ENCODE data around the gene CTAG2.
"Not testable (repeated sequence)": the region's sequence is repeated elsewhere in the genome, so short reads cannot be mapped to it uniquely, and the experiment has no call there.

The CTAG2 gene

DNA sequence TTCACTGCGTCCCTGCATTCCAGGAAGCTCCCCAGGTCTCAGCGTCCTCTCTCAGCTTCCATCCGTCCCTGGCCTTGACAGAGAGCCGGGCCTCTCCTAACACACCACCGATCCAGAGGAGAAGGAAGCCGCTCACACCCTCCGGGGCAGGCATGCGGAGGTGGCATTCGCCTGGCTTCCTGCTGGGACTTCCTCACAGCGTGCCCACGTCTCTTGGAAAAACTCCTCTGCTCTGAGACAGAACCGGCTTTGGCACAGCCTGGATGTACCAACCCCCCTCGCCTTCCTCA is 3.2 kb downstream of the CTAG2 start:
- TF ChIP-seq, protein P1, sequence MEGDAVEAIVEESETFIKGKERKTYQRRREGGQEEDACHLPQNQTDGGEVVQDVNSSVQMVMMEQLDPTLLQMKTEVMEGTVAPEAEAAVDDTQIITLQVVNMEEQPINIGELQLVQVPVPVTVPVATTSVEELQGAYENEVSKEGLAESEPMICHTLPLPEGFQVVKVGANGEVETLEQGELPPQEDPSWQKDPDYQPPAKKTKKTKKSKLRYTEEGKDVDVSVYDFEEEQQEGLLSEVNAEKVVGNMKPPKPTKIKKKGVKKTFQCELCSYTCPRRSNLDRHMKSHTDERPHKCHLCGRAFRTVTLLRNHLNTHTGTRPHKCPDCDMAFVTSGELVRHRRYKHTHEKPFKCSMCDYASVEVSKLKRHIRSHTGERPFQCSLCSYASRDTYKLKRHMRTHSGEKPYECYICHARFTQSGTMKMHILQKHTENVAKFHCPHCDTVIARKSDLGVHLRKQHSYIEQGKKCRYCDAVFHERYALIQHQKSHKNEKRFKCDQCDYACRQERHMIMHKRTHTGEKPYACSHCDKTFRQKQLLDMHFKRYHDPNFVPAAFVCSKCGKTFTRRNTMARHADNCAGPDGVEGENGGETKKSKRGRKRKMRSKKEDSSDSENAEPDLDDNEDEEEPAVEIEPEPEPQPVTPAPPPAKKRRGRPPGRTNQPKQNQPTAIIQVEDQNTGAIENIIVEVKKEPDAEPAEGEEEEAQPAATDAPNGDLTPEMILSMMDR (IDR thresholded peaks at IDR 0.05; ENCODE audit: low read depth, low read length, missing control alignments) = no peak
- no peak for DNase-seq
- in situ Hi-C loops (cut with HindIII; ENCODE audit: low pct_ligation_motif_present, low sequenced_read_pairs) = no loop called here
- H3K36me3 ChIP-seq (replicated peaks) = no peaks in the 10 kb centered on the region
- H3K27me3 ChIP-seq (replicated peaks) = no peaks in the 10 kb centered on the region
- no peak overlapping the region for H3K4me3 ChIP-seq (ENCODE audit: low read depth, low read length)
- no peak overlapping the region for H3K27ac ChIP-seq

DNA sequence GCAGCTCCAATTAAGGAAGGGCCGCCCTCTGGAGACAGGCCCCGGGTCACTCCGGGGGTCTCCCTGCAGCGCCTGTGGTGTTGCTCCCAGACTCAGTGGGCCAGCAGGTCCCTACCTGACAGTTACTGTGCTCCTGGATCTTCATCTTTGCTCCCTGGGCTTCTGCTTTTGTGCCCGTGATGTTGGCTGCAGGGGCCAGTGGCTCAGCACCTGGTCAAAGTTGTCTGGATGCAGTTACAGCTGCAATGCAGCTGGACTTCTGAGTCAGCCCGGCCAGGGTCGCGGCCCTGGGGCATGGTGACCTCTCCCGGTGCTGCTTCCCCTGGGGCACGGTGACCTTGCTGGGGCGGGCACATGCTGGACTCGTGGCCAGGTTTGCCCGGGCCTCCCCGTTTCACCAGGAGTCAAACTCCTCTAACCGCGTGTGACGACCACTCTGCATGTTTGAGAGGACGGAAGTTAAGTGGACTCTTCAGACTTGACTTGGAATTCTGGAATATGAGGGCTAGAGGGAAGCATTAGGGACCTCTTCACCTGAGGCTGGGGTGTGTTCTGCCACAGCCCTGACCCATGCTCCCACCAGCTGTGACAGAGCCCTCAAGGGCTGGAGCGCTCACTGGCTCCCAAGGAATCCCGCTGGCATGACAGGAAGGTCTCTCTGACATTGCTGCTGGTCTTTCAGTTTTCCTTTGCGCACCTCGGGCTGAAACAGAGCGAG is 3.7 kb downstream of the CTAG2 start:
- TF ChIP-seq, protein P1 (IDR thresholded peaks at IDR 0.05; ENCODE audit: low read depth, low read length, missing control alignments) = no peak
- in situ Hi-C loops (cut with HindIII; ENCODE audit: low pct_ligation_motif_present, low sequenced_read_pairs) = no loop called here
- no peaks in the 10 kb centered on the region for H3K27me3 ChIP-seq (replicated peaks)

DNA sequence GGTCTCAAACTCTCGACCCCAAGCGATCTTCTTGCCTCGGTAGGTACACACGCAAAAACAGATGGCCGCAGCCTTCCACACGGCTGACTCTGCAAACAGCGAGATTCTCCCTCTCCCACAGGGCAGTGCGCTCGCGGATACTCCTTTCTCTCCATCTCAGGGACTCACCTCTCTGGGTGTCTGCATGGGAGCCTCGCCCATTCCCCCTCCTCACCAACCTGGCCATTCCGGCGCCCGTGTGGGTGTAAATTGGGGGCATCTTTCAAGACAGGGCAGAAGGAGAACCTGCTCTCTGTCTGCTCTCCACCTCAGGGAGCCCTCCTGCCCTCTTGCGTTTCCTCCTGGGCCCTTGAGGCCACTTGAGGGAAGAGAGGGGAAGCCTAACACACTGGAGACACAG is 4.4 kb downstream of the CTAG2 start:
- Histone ChIP-seq H3K27me3 (replicated peaks) (no peaks in the 10 kb centered on the region), H3K27ac (no peak overlapping the region), H3K4me3 (ENCODE audit: low read depth, low read length) (no peak overlapping the region), H3K36me3 (replicated peaks) (no peaks in the 10 kb centered on the region)
- DNase-seq = no peak
- in situ Hi-C loops (cut with HindIII; ENCODE audit: low pct_ligation_motif_present, low sequenced_read_pairs) = no loop called here
- TF ChIP-seq, protein P1 (IDR thresholded peaks at IDR 0.05; ENCODE audit: low read depth, low read length, missing control alignments) = no peak

More for the DNA sequence above, 3.7 kb downstream of the CTAG2 start:
- Histone ChIP-seq H3K4me3 (ENCODE audit: low read depth, low read length) (no peak overlapping the region), H3K36me3 (replicated peaks) (no peaks in the 10 kb centered on the region), H3K27ac (no peak overlapping the region)
- no peak for DNase-seq

DNA sequence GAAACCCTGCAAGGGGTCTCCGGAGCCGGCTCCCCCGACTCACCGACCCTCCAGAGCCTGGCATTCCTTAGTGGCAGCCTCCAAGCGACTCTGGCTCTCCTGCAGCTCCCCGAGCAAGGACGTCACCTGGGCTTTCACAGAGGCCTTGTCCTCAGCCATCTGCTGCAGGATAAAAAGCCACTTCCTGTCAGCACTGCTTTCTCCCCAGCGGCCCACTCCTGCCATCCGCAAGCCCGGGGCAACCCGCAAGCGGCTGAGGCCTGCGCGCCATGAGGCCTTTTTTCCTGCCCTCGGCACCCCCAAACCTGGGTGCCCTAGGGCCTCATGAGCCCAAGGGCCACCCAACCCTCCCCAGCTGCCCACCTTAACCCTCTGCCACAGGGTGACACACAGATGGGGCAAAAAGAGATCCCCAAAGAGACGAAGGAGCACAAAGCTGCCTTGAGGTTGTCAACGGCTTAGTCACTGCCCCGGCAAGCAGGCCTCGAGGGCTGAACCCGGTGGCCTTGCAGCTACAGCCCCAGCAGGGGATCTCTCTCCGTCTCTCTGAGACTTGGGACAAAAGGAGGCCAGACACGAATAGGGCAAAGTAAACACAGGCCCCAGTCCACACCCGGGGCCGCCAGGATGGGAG is 7.5 kb downstream of the CTAG2 start:
- H3K27ac ChIP-seq; in situ Hi-C loops (cut with HindIII; ENCODE audit: low pct_ligation_motif_present, low sequenced_read_pairs); DNase-seq; H3K27me3 ChIP-seq (replicated peaks); H3K36me3 ChIP-seq (replicated peaks); H3K4me3 ChIP-seq (ENCODE audit: low read depth, low read length): not testable (repeated sequence)

DNA sequence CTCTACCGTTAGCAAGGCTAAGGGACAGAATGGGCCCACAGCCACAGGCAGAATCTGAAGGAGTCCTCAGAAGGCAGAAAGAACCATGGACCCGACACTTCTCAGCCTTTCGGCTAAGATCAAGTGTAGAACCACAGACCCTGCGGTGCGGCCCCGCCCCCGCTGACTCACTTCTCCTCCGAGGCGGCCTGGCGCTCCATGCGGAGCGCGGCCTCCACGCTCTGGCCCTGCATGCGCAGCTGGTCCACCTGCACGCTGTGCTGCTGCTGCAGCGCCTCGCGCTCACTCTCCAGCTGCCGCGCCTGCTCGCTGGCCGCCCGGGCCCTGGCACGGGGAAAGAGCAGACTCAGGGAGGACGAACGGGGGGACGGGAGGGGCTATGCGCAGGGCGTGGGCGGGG is 9.7 kb downstream of the CTAG2 start:
- DNase-seq; H3K36me3 ChIP-seq (replicated peaks); H3K4me3 ChIP-seq (ENCODE audit: low read depth, low read length); H3K27me3 ChIP-seq (replicated peaks); H3K27ac ChIP-seq; in situ Hi-C loops (cut with HindIII; ENCODE audit: low pct_ligation_motif_present, low sequenced_read_pairs): not testable (repeated sequence)

DNA sequence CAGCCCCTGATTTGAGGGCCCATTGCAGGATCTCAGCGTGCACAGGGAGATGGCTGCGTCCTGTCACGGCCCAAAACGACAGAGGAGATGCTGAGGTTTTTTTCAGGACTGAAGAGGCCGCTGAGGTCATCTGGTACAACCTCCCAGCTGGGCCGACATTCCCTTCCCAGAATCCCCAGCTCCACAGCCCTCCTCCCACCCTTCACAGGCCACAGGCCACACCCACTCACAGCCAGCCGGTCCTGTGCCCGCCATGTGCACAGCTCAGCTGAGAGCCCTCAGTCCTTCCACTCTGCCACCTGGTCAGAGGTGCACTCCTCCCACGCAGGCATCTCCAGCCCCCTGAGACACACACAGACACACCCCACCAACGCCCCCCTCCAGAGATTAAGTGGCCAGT is 11.6 kb downstream of the CTAG2 start:
- in situ Hi-C loops (cut with HindIII; ENCODE audit: low pct_ligation_motif_present, low sequenced_read_pairs); H3K27me3 ChIP-seq (replicated peaks); H3K27ac ChIP-seq; DNase-seq; H3K4me3 ChIP-seq (ENCODE audit: low read depth, low read length); H3K36me3 ChIP-seq (replicated peaks): not testable (repeated sequence)

DNA sequence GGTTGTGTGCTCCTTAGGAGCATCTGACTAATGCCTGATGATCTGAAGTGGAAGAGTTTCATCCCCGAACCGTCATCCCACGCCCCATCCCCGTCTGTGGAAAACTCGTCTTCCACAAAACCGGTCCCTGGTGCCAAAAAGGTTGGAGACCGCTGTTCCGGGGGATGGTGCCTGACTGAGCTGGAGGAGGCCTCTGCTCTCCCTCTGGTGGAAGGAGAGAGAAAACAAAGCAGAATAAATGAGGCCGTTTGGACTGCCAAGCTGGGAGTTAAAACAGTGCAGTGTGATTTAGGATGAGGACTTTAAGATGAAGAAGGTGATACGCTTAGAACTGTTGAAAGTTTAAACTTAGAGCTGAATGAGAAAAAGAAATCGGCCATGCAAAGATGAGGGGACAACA is 19.7 kb downstream of the CTAG2 start:
- H3K27me3 ChIP-seq (replicated peaks); H3K27ac ChIP-seq; H3K4me3 ChIP-seq (ENCODE audit: low read depth, low read length); in situ Hi-C loops (cut with HindIII; ENCODE audit: low pct_ligation_motif_present, low sequenced_read_pairs); H3K36me3 ChIP-seq (replicated peaks); DNase-seq: not testable (repeated sequence)

DNA sequence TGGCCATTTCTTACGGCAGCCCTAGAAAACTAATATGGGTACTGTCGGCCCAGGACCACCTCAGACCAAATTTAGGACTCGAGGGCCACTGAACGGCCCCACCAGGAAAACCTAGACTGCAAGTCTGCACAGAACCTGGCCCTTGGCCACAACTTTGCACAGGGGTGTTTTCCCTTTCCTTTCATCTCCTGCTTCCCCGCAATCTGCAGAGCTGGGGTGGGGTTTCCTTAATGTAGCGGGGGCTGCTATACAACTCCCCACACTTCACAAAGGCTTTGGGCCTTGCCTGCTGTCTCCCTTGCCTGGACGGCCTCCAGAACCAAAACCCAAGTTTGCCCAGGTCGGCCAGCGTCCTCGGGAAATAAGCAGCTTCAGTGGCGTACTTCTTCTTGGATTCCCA is 22.4 kb downstream of the CTAG2 start:
- DNase-seq; in situ Hi-C loops (cut with HindIII; ENCODE audit: low pct_ligation_motif_present, low sequenced_read_pairs); H3K27me3 ChIP-seq (replicated peaks); H3K27ac ChIP-seq; H3K4me3 ChIP-seq (ENCODE audit: low read depth, low read length); H3K36me3 ChIP-seq (replicated peaks): not testable (repeated sequence)

DNA sequence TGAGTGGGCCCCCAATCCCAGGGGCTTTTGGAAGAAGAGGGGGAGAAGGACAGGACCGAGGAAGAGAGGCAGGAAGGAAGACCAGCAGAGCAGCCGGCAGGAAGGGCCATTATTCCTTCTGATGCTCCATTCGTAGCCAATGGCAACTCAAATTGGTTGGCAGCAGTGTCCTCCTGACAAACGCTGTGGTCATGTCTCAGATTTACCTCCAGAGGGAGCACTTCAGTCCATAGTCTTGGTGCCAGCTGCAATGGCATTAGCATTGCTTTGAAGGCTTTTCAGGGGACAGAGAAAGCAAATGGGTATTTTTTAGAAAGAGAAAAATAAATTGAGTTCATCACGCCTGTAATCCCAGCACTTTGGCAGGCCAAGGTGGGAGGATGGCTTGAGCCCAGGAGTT is 24.4 kb downstream of the CTAG2 start:
- DNase-seq; H3K27me3 ChIP-seq (replicated peaks); H3K36me3 ChIP-seq (replicated peaks); H3K4me3 ChIP-seq (ENCODE audit: low read depth, low read length); H3K27ac ChIP-seq; in situ Hi-C loops (cut with HindIII; ENCODE audit: low pct_ligation_motif_present, low sequenced_read_pairs): not testable (repeated sequence)

DNA sequence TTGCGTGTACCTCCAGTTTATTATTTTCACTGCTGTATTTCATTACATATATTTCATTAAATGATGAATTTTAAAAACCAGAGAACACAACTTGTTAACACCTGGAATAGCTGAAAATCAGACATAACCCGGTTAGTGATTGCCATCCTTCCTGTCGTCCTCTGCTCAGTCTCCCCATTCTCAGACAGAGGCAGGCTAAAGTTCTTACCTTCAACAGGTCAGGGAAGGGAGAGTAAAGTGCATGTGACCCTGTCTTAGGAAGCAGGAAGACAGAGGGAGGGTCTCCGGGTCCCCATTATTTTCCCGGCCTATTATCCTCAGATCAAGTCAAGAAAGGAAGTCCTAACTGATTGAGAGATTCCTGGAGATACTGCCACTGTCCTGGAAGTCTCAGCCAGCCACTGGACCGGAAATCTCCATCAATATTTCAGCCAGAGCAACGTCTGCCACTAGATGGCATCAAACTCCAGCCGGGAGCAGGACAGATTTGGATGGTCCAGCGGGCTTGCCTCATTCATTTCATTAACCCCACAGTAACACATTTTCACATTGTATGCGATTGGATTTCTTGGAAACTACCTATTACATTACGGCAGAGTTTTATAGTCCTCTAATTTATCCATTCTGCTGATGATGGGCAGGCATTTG is 32.5 kb downstream of the CTAG2 start:
- H3K27me3 ChIP-seq (replicated peaks); in situ Hi-C loops (cut with HindIII; ENCODE audit: low pct_ligation_motif_present, low sequenced_read_pairs); H3K36me3 ChIP-seq (replicated peaks); H3K4me3 ChIP-seq (ENCODE audit: low read depth, low read length); DNase-seq; H3K27ac ChIP-seq: not testable (repeated sequence)

DNA sequence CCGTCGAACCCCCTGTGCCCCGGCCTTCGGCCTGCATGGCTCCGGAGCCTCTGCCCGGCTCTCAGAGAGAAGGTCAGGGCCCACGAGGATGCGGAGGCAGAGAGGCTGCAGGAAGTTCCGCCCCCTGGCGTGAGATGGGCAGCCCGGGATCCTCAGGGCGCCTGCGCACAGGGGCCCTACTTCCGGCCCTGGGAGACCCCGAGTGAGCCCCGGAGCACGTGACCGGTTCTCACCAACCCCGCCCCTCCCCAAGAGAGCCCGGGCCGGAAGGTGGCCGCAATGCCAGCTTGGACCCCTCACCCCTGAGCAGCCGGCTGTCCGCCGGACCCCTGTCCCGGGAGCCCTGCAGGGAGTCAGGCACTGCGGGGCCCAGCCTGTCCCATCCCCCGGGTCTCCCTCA is 34.2 kb downstream of the CTAG2 start, which contains the start of gene CTAG1B:
Gene CTAG1B (minus strand): TSS at position 101 of the 400 bp plus-strand sequence. CDS start 64 bp downstream, at position 37.
- DNase-seq; H3K36me3 ChIP-seq (replicated peaks); H3K27me3 ChIP-seq (replicated peaks); H3K27ac ChIP-seq; in situ Hi-C loops (cut with HindIII; ENCODE audit: low pct_ligation_motif_present, low sequenced_read_pairs); H3K4me3 ChIP-seq (ENCODE audit: low read depth, low read length): not testable (repeated sequence)
